Panc1 (cell line): Measurements from ENCODE around the gene IL19. TPM values are rescaled to one million over a fixed set of nuclear protein-coding genes. Genes with fewer than 3 reads are reported as not detected.

Experiments
- ATAC-seq: fragments of 200-7000 bp; cut with Tn5 transposase; 2 replicates; pipeline ENCODE4 v1.9.1; 2020; ENCODE audit warnings: mild to moderate bottlenecking, moderate library complexity
- BruUV-seq: library from RNA; stranded (reverse); fragments of 400-500 nt; replicated peaks from 2 replicates; lab custom pipeline; 2021; lab: Mats Ljungman, UMichigan
- CTCF ChIA-PET: fragments of 300-600 bp; sonication (Branson Sonifier 250); formaldehyde crosslinking; loops from one replicate; lab custom pipeline; 2022; ENCODE audit warnings: antibody characterized with exemption; lab: Charles Lee
- POLR2A ChIA-PET: fragments of 300-600 bp; sonication (Branson Sonifier 250); formaldehyde crosslinking; loops from one replicate; lab custom pipeline; 2022; ENCODE audit warnings: antibody characterized with exemption; lab: Charles Lee
- DNase-seq: peaks from one replicate; pipeline ENCODE4 v3.0.0-alpha.2; 2010; ENCODE audit warnings: low read depth, low spot score
- H3K27ac ChIP-seq: 2 replicates; pipeline ENCODE4 v1.5.1; 2011; ENCODE audit warnings: mild to moderate bottlenecking, low read length, inconsistent platforms
- H3K27me3 ChIP-seq: fragments of 200-500 bp; sonication (Bioruptor generic); 2 replicates; pipeline ENCODE4 v1.6.0; 2014; ENCODE audit warnings: low read length, inconsistent platforms; ENCODE audit not compliant: control insufficient read depth, insufficient read depth
- H3K36me3 ChIP-seq: fragments of 200-500 bp; sonication (Bioruptor generic); 2 replicates; pipeline ENCODE4 v1.5.1; 2014; ENCODE audit warnings: inconsistent platforms, mild to moderate bottlenecking, low read length, moderate library complexity; ENCODE audit not compliant: control insufficient read depth, insufficient read depth
- H3K4me1 ChIP-seq: 2 replicates; pipeline ENCODE4 v1.5.1; 2011; ENCODE audit warnings: inconsistent platforms, mild to moderate bottlenecking, low read length, moderate library complexity; ENCODE audit not compliant: control insufficient read depth, insufficient read depth
- H3K4me3 ChIP-seq, 2 experiments: 2 replicates each; pipeline ENCODE4 v1.5.1; 2011 to 2012; ENCODE audit warnings: low read depth in 2 of 2, low read length in 2 of 2, mild to moderate bottlenecking in 2 of 2, inconsistent platforms in 1 of 2, moderate library complexity in 1 of 2
- H3K9me3 ChIP-seq: fragments of 200-500 bp; sonication (Bioruptor generic); 2 replicates; pipeline ENCODE4 v1.5.1; 2014; ENCODE audit warnings: low read depth, mild to moderate bottlenecking, inconsistent platforms, low read length, moderate library complexity; ENCODE audit not compliant: control insufficient read depth, insufficient read depth
- POLR2AphosphoS5 ChIP-seq: IDR thresholded peaks from 2 replicates; pipeline ENCODE4 v1.6.1; 2012; ENCODE audit warnings: mild to moderate bottlenecking, low read depth, low read length, moderate library complexity
- SIN3A ChIP-seq: IDR thresholded peaks from 2 replicates; pipeline ENCODE4 v1.6.1; 2012; ENCODE audit warnings: low read depth, mild to moderate bottlenecking, low read length, moderate library complexity, borderline replicate concordance; ENCODE audit not compliant: insufficient read depth
- TCF7L2 ChIP-seq: IDR thresholded peaks from 2 replicates; pipeline ENCODE4 v1.6.1; 2011; ENCODE audit warnings: mild to moderate bottlenecking, low read depth, low read length, inconsistent platforms
- in situ Hi-C: cut with HindIII; loops from 2 replicates; pipeline ENCODE4 v1.10.0; 2016; ENCODE audit warnings: low sequenced_read_pairs, low pct_unique_long_range_greater_than_20kb
- intact Hi-C: fragments of 100-400 bp; cut with micrococcal nuclease; formaldehyde crosslinking; loops from one replicate; pipeline ENCODE4 v1.10.0; 2022; ENCODE audit not compliant: unreplicated experiment
- total RNA-seq: library from RNA; stranded (reverse); gene quantifications from one replicate; pipeline ENCODE4 v1.2.1, GENCODE V29; 2021; ENCODE audit not compliant: unreplicated experiment
- TF ChIP-seq, protein P1 (sequence below): fragments of 450-650 bp; IDR thresholded peaks from 2 replicates; pipeline ENCODE4 v1.5.1; 2017; ENCODE audit warnings: mild to moderate bottlenecking
- TF ChIP-seq, protein P2 (sequence below), 2 experiments: IDR thresholded peaks; 2 replicates each; pipeline ENCODE4 v1.6.1; 2011 to 2012; ENCODE audit warnings: low read depth in 2 of 2, control low read depth in 1 of 2, low read length in 1 of 2, mild to moderate bottlenecking in 1 of 2, moderate library complexity in 1 of 2; ENCODE audit not compliant: insufficient read depth in 1 of 2

IL19 gene
- total RNA-seq, 1 experiment from 2014 or later: not detected

- Histone ChIP-seq H3K4me3 (no peak overlapping the region), H3K4me1 (no peaks in the 10 kb centered on the region), H3K27ac (no peak overlapping the region), H3K9me3 (peaks cover 5% of the 10 kb centered on the region; the same call in 1 of the 2 replicates), H3K27me3 (peaks cover 7% of the 10 kb centered on the region), H3K36me3 (no peaks in the 10 kb centered on the region)
- ChIA-PET POLR2A (no interaction called here), CTCF (no interaction called here)
- no TSS peak for BruUV-seq
- TF ChIP-seq POLR2AphosphoS5 (no peak), TCF7L2 (no peak), SIN3A (no peak)
- TF ChIP-seq, protein P1, sequence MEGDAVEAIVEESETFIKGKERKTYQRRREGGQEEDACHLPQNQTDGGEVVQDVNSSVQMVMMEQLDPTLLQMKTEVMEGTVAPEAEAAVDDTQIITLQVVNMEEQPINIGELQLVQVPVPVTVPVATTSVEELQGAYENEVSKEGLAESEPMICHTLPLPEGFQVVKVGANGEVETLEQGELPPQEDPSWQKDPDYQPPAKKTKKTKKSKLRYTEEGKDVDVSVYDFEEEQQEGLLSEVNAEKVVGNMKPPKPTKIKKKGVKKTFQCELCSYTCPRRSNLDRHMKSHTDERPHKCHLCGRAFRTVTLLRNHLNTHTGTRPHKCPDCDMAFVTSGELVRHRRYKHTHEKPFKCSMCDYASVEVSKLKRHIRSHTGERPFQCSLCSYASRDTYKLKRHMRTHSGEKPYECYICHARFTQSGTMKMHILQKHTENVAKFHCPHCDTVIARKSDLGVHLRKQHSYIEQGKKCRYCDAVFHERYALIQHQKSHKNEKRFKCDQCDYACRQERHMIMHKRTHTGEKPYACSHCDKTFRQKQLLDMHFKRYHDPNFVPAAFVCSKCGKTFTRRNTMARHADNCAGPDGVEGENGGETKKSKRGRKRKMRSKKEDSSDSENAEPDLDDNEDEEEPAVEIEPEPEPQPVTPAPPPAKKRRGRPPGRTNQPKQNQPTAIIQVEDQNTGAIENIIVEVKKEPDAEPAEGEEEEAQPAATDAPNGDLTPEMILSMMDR: no peak
- TF ChIP-seq, protein P2, sequence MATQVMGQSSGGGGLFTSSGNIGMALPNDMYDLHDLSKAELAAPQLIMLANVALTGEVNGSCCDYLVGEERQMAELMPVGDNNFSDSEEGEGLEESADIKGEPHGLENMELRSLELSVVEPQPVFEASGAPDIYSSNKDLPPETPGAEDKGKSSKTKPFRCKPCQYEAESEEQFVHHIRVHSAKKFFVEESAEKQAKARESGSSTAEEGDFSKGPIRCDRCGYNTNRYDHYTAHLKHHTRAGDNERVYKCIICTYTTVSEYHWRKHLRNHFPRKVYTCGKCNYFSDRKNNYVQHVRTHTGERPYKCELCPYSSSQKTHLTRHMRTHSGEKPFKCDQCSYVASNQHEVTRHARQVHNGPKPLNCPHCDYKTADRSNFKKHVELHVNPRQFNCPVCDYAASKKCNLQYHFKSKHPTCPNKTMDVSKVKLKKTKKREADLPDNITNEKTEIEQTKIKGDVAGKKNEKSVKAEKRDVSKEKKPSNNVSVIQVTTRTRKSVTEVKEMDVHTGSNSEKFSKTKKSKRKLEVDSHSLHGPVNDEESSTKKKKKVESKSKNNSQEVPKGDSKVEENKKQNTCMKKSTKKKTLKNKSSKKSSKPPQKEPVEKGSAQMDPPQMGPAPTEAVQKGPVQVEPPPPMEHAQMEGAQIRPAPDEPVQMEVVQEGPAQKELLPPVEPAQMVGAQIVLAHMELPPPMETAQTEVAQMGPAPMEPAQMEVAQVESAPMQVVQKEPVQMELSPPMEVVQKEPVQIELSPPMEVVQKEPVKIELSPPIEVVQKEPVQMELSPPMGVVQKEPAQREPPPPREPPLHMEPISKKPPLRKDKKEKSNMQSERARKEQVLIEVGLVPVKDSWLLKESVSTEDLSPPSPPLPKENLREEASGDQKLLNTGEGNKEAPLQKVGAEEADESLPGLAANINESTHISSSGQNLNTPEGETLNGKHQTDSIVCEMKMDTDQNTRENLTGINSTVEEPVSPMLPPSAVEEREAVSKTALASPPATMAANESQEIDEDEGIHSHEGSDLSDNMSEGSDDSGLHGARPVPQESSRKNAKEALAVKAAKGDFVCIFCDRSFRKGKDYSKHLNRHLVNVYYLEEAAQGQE (IDR thresholded peaks at IDR 0.05; ENCODE audit: insufficient read depth in 1 of 2, low read depth in 2 of 2, low read length in 1 of 2): no peak
- ATAC-seq (no peak), DNase-seq (no peak)
- in situ Hi-C loops: no loop called here
- intact Hi-C loops: no loop called here
Observed at GRCh38 chr1:206872139-206872538, 101.6 kb downstream of the IL19 start.

- no peak for ATAC-seq
- intact Hi-C loops: no loop called here
Observed at GRCh38 chr1:206873603-206874188, 103.1 kb downstream of the IL19 start.

More at GRCh38 chr1:206873603-206874188, 103.1 kb downstream of the IL19 start:
- ChIA-PET POLR2A (no interaction called here), CTCF (no interaction called here)
- H3K27ac ChIP-seq: no peak overlapping the region
- H3K9me3 ChIP-seq: peaks cover 5% of the 10 kb centered on the region; the same call in 1 of the 2 replicates
- BruUV-seq: no TSS peak
- in situ Hi-C loops: no loop called here
- no peak overlapping the region for H3K4me3 ChIP-seq
- no peak for DNase-seq
- no peaks in the 10 kb centered on the region for H3K36me3 ChIP-seq
- H3K4me1 ChIP-seq: no peaks in the 10 kb centered on the region
- TF ChIP-seq, protein P2 (IDR thresholded peaks at IDR 0.05; ENCODE audit: insufficient read depth in 1 of 2, low read depth in 2 of 2, low read length in 1 of 2): no peak
- TF ChIP-seq SIN3A: no peak
- TF ChIP-seq TCF7L2: no peak
- TF ChIP-seq, protein P1: no peak
- no peak for TF ChIP-seq POLR2AphosphoS5
- H3K27me3 ChIP-seq: peaks cover 4% of the 10 kb centered on the region; the same call in 1 of the 2 replicates
